Activated CD8-positive, alpha-beta memory T cell treated with anti-CD3 and anti-CD28 coated beads, Interleukin-2, amount 50 U/mL, for 48 hours (primary cell): ENCODE data around the gene GNLY.

Experiments used
- DNase-seq: peaks from one replicate; pipeline ENCODE4 v3.0.0-alpha.2; 2020

GNLY gene

DNA sequence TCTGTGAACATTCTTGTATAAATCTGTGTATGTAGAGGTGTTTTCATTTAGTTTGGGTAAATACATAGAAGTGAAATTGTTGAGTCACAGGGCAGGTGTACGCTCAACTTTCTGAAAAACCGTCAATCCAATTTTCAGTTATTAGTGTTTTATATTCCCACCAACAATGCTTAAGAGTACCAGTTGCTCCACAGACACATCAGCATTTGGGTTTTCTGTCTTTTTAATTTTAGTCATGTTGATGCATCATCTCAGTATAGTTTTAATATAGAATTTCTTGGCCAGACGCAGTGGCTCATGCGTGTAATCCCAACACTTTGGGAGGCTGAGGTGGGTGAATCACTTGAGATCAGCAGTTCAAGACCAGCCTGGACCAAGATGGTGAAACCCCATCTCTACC is 3.2 kb upstream of the GNLY start:
- DNase-seq, result no peak

- no peak for DNase-seq
Measured at GRCh38 chr2:85692039-85692645, 2.0 kb upstream of the GNLY start.

DNA sequence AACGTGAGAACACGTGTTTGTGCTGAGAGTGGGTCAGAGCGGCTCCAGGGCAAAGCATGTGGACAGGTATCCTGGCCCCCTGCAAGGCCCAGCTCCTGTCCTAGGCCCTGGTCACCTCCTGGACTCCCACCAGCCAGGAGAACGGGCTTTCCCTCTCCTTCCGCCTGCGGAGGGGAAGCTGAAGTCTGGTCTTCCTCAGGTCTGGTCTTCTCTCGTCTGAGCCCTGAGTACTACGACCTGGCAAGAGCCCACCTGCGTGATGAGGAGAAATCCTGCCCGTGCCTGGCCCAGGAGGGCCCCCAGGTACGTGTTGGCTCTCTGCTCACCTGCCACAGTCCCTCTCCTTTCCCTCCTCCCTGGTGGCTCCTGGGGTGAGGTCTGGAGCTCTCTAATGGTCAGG is 963 bp downstream of the GNLY start:
- peak; percentile 43 for DNase-seq

DNA sequence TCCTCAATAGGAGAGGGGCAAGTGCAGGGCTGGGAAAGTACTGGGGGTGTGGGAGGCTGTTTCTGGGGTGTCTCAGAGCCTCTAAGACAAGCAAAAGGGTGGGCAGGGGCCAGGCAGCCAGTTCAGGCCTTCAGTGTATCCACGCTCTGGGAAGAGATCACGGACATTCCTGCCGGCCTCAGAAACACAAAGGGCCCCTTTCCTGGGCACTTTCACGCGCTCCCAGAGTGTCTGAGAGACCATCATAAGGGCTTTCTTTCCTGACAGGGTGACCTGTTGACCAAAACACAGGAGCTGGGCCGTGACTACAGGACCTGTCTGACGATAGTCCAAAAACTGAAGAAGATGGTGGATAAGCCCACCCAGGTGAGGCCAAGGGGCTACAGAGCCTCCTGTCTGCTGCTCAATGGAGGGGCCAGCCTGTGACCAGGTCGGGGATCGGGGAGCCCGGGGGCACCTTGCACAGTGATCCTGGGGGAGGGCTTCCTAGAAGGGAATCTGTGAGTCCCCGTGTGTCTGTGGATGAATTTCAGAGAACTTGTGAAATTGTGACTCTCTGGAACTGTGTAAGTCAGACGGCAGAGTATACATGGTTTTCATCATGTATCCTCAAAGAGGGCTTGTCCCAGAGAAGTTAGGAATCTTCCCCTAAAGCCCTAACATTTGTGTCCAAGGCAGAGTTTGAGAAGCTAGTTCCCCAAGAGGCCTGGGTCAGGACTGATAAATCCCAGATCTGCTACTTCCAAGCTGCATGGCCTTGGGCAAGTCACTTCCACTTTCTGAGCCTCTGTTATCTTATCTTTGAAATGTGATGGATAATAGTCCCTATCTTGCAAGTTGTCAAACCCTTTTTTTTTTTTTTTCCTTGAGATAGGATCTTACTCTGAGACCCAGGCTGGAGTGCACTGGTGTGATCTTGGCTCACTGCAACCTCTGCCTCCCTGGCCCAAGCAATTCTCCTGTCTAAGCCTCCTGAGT is 1.8 kb downstream of the GNLY start:
- DNase-seq, result peak; percentile 26

- DNase-seq, result peak; percentile 43
Measured at GRCh38 chr2:85697096-85697495, 2.9 kb downstream of the GNLY start.

- no peak for DNase-seq
Measured at GRCh38 chr2:85697716-85698115, 3.6 kb downstream of the GNLY start.

DNA sequence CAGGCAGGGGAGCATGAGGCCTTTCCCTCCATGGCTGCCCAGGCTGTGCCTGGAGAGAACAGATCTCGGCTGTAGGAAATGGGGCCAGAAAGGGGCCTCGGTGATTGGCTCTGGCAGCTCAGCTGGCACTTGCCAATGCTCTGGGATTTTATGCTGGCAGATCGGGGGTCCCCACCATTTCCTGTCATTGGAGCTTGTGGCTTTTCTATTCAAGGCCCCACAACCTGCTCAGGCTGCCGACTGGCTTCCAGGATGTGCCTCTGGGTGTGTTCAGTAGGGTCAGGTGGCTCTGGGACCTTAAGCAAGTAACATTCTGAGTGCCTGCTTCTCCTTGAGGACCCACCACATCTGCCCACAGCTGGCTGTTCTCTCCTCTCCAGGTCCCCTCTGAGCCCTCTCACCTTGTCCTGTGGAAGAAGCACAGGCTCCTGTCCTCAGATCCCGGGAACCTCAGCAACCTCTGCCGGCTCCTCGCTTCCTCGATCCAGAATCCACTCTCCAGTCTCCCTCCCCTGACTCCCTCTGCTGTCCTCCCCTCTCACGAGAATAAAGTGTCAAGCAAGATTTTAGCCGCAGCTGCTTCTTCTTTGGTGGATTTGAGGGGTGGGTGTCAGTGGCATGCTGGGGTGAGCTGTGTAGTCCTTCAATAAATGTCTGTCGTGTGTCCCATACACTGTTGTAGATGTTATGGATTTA is 4.2 kb downstream of the GNLY start:
- peak; percentile 45 for DNase-seq

GRCh38 chr2:85698880-85699254 is 4.7 kb downstream of the GNLY start:
- DNase-seq, result no peak

DNA sequence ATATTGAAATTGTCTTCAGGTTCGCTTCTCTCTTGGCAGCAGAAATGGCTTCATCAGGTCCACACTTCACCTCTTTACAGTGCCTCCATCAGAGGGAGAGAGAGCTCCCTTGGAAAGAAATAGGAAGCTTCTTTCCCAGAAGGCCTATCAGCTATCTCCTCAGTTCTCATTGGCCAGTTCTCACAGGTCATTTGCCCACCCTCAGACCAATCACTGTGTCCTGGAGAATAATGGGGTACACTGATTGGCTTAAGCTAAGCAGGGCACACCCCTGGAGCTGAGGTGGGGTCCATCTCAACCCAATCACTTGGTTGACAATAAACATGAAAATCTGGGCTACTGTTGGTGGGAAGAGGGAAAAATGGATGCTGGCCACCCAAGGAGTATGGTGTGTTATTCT is 5.2 kb downstream of the GNLY start:
- DNase-seq, result peak; percentile 41

- no peak for DNase-seq
Measured at GRCh38 chr2:85702172-85702571, 8.0 kb downstream of the GNLY start.

DNA sequence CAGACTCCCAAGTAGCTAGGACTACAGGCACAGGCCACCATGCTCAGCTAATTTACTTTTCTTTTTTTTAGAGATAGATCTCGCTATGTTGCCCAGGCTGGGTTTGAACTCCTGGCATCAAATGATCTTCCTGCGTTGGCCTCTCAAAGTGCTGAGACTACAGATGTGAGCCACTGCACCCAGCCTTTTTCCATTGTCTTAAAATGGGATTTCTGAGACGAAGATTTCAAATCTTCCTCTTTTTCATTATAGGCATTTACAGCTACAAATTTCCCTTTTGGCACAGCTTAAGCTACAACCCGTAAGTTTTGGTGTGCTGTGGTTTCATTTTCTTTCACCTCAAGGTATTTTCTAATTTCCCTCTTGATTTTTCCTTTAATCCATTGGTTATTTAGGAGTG is 8.6 kb downstream of the GNLY start:
- peak; percentile 20 for DNase-seq

- DNase-seq, result no peak
Measured at GRCh38 chr2:85703329-85703728, 9.2 kb downstream of the GNLY start.

DNA sequence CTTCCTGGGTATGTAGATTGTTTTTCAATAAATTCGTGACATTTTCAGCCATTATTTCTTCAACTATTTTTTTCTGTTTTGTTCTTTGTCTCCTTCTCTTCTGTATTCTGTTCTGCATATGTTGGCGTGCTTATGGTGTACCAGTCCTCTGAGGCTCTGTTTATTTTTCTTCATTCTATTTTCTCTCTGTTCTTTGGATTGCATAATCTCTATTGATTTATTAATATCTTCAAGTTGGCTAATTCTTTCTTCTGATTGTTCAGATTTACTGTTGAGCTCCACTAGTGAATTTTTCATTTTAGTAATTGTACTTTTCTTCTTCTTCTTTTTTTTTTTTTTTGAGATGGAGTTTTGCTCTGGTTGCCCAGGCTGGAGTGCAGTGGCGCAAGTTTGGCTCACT is 9.9 kb downstream of the GNLY start:
- no peak for DNase-seq

DNA sequence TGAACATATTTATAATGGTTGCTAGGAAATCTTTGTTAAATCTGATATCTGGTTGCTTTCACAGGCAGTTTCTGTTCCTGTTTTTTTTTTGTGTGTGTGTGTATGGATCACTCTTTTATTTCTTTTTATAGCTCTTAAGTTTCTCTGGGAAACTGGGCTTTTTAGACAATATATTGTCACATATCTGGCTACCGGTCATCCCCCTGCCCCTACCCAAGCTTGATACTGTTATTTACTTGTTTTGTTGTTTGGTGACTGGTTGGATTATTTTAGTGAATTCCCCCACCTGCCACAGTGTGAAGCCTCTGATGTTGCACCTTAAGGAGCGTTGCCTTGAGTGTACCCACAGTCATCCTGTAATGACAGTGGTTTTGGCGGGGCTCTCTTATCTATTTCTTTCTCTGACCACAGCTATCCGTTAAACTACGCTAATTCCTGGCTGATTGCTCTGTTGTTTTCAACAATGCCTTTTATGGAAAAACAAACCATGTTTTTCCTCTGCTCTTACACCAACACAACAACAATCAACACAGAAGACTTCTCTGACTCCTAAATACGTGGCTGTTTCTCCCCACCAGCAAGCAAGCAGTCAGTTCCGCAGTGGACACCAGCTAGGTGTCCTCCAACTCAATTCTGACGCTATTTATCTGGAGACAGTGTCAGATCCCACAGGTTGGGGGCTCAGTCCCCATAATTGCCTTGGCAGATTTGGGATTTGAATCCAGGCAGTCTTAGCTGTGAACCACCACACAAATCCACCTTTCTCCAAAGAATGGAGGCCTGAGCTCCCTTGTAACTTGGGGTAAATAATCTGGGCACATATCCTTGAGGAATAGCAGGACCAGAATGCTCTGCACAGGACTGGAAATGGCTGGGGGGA is 10.9 kb downstream of the GNLY start:
- peak; percentile 46 for DNase-seq

DNA sequence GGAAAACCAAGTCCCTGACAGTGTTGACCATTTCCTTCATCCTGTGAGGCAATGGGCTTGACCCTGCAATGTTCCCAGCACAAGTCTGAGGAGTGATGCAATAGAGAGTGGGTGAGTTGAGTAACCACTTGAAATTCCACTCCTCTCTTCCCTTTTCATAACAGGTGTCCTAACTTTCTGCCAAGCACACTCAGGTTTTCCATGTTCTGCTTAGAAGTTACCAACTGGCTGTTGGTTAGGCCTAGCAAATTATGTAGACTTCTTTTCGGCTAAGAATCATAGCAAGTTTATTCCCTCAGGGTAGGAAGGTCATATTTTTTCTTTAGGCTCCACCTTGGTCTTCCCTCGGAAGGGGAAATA is 11.5 kb downstream of the GNLY start:
- DNase-seq, result no peak

- peak; percentile 42 for DNase-seq
Measured at GRCh38 chr2:85706063-85706462, 11.9 kb downstream of the GNLY start.

DNA sequence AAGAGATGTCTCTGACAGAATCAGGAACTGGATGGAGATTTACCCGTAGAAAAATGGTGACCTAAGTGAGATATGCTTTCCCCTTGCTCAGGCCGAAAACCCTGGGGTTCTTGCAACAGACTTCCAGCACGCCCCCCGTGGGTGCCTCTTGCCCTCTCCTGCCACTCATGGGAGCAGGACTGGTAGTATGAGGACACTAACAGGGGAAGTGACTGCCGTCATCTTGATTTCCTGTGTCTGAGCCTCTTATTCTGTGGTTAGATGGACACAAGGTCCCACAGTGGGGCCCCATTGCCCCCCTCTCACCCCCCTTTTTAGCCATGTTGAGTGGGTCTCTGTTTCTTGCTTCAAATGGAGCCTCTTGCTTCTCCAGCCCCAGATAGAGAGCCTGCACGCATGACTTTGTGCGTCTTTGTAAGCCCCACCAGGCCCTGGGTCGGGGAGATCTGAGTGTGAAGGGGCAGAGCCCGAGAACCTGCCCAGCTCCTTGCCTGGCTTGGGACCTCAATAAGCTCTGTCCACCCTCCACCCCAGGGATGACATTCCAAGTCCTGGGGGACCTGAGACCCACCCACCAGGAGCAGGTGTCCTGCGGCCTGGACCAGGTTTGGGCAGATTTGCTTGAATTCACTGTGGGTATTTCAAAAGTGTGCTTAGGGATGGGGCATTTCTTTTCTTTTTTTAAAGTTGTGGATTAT is 12.6 kb downstream of the GNLY start:
- DNase-seq, result peak; percentile 54

DNA sequence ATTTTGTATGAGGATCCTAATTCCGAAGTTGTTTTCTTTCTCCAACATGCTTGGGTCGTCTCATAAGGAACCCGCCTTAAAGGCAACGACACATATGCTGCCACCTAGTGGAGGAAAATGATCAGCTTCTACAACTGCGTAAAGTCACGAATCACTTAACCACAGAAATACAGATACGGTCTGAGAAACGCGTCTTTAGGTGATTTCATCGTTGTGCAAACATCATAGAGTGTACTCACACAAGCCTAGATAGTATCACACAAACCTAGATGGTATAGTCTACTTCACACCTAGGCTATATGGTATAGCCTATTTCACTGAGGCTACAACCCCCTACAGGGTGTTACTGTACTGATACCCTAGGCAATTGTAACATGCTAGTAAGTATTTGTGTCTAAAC is 13.1 kb downstream of the GNLY start:
- DNase-seq, result peak; percentile 66

- no peak for DNase-seq
Measured at GRCh38 chr2:85708641-85709040, 14.5 kb downstream of the GNLY start.

DNA sequence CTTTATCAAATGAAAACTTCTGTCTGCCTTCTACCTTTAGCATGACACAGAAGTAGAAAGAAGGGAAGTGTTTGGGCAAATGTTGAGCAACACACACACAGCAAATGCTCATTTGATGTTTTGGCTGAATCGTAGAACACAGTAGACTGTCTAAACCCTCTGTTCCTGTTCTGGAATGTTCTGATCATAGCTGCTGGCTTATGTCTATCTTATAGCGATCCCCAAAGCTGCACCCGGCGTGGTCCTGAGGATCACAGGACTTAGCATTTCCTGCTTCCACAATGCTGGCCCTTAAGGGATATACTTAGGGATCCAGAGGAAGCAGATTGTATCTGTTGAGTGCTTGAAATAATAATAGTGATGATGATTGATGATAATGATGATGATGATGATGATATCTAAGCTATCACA is 15.2 kb downstream of the GNLY start:
- DNase-seq, result peak; percentile 17

- DNase-seq, result peak; percentile 46
Measured at GRCh38 chr2:85710687-85711577, 16.8 kb downstream of the GNLY start.
